Lower lobe of right lung (tissue), 2 donors: ENCODE results near the gene AP5Z1. TPM values are rescaled to one million over a fixed set of nuclear protein-coding genes. Genes with fewer than 3 reads are reported as not detected.

Experiments
- ATAC-seq, 2 donors: fragments of 200-7000 bp; cut with Tn5 transposase; one replicate each; pipeline ENCODE4 v1.9.1; 2020 to 2022; ENCODE audit warnings: mild to moderate bottlenecking in 2 of 2, moderate library complexity in 2 of 2
- DNase-seq: peaks from one replicate; pipeline ENCODE4 v3.0.0-alpha.2; 2020
- H3K27ac ChIP-seq: fragments of 200-600 bp; one replicate; pipeline ENCODE4 v1.8.0; 2022
- H3K27me3 ChIP-seq: fragments of 200-600 bp; one replicate; pipeline ENCODE4 v1.8.0; 2022; ENCODE audit warnings: low read depth
- H3K36me3 ChIP-seq: fragments of 200-600 bp; one replicate; pipeline ENCODE4 v1.8.0; 2022; ENCODE audit warnings: mild to moderate bottlenecking
- H3K4me1 ChIP-seq: fragments of 200-600 bp; one replicate; pipeline ENCODE4 v1.8.0; 2022
- H3K4me3 ChIP-seq: fragments of 200-600 bp; one replicate; pipeline ENCODE4 v1.8.0; 2022; ENCODE audit warnings: mild to moderate bottlenecking
- H3K9me3 ChIP-seq: fragments of 200-600 bp; one replicate; pipeline ENCODE4 v1.8.0; 2022
- intact Hi-C: fragments of 100-400 bp; cut with DNase I; formaldehyde crosslinking; loops from one replicate; pipeline ENCODE4 v1.11.0; 2022
- total RNA-seq: library from RNA; stranded (reverse); fragmentation: NEBNext Ultra II Directional; extraction: Animal tissue kit (Norgen Biotek cat#: 25700); gene quantifications from one replicate; pipeline ENCODE4 v1.2.1, GENCODE V29; 2021
- TF ChIP-seq, protein P1 (sequence below): fragments of 200-600 bp; IDR thresholded peaks from one replicate; pipeline ENCODE4 v1.8.0; 2022; ENCODE audit warnings: antibody characterized with exemption, mild to moderate bottlenecking
- donor health status: DM: no; HTN: yes; CAD: no; lungs with severe emphysema.

Gene AP5Z1
- total RNA-seq, 1 donor from 2014 or later = 50.4 TPM

DNA sequence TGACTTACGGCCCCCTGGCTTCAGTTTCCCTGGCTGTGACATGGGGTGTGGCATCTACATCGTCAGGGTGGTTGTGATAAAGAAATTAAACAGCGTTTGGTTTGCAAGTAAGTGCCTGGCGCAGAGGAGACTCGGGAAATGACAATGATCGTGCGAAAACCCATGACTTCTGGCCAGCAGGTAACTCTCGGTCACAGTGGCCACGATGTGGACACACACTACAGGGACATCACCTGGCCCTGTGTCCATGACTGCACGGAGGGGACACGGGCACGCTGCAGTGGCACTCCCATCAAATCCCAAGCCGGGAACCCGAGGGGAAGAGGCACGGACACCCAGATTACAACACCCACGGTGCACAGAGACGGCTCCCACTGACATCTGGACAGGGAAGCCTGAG, 57.8 kb downstream of the AP5Z1 start:
- Histone ChIP-seq H3K36me3 (peaks cover 6% of the 10 kb centered on the region), H3K4me1 (no peaks in the 10 kb centered on the region), H3K27me3 (no peaks in the 10 kb centered on the region), H3K27ac (no peak overlapping the region), H3K4me3 (no peak overlapping the region), H3K9me3 (no peaks in the 10 kb centered on the region)
- intact Hi-C loops = no loop called here
- no peak for DNase-seq
- TF ChIP-seq, protein P1, sequence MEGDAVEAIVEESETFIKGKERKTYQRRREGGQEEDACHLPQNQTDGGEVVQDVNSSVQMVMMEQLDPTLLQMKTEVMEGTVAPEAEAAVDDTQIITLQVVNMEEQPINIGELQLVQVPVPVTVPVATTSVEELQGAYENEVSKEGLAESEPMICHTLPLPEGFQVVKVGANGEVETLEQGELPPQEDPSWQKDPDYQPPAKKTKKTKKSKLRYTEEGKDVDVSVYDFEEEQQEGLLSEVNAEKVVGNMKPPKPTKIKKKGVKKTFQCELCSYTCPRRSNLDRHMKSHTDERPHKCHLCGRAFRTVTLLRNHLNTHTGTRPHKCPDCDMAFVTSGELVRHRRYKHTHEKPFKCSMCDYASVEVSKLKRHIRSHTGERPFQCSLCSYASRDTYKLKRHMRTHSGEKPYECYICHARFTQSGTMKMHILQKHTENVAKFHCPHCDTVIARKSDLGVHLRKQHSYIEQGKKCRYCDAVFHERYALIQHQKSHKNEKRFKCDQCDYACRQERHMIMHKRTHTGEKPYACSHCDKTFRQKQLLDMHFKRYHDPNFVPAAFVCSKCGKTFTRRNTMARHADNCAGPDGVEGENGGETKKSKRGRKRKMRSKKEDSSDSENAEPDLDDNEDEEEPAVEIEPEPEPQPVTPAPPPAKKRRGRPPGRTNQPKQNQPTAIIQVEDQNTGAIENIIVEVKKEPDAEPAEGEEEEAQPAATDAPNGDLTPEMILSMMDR = no peak
- no peak for ATAC-seq

DNA sequence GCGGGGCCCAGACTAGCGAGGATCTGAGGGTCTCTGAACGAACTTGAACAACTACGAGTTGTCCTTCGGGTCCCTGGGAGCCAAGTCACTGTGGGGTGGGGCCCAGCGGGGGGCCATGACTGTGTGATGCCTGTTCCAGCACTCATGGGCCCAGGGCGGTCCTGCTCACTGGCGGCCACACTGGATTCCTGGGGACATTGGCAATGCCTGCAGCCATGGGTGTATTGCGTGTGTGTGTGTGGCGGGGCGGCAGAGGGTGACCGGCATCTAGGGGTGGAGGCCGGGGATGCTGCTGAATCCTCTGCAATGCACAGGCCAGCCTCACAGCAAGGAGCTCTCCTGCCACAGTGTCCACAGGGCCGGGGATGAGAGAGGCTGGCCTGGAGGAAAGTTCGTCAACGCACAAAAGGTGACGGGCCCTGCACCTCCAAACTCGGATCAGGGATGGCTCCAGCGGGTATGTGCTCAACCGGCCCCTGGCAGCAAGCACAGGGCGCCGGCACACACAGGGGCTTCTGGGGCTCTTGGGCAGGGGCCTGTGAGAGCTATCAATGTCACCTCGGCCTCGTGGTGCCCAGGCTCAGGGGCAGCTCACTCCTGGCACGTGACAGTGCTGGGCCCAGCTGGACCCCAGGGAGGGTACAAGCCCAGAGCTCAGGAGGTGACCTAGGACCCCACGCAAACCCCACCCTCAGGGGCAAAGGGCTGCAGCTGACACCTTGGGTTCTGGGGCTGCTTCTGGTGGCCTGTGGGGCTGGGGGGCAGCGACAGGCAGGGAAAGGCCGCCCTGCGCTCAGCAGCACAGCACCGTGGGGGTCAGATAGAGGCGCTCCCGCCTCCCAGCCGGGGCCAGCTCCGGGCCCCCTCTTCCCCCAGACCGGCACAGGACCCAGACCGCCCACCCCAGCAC, 58.5 kb downstream of the AP5Z1 start:
- Histone ChIP-seq H3K4me1 (no peaks in the 10 kb centered on the region), H3K36me3 (peaks cover 6% of the 10 kb centered on the region), H3K27ac (no peak overlapping the region), H3K4me3 (no peak overlapping the region), H3K27me3 (no peaks in the 10 kb centered on the region), H3K9me3 (no peaks in the 10 kb centered on the region)
- intact Hi-C loops = no loop called here
- ATAC-seq (no peak), DNase-seq (peak; percentile 44)
- TF ChIP-seq, protein P1 = no peak

DNA sequence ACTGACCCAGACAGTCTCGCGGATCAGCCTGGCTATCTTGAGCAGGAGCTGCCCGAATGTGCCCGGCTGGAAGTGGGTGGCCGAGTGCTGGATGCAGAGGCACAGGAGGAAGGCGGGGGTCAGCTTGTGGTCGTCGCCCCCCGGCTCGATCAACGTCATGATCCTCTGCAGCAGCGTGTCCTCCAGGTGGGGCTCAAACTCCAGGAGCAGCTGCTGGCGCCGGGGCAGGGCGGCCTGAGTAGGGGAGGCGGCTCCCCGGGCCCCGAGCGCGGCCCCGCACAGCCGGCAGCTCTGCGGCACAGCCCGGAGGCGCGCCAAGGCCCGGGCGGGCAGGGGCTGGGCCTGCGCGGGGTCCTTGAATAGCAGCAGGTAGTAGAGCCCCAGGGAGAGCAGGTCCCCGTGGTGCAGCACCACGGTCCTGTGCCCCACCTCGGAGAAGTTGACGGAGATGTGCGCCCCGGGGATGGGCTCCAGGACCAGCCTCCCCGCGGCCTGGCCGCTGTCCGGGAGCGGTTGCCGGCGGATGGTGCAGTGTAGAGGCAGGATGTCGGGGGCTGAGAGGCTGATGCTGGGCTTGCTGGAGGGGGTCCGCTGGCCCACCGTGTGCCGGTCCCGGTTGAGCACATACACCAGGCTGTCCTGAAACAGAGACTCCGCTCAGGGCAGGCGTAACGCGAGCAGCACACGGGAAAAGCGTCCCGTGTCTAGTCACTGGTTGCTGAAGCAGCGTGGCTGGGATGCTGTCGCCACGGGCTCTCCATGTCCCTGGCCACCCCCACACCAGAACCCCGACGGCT, 59.4 kb downstream of the AP5Z1 start:
- peaks cover 6% of the 10 kb centered on the region for H3K36me3 ChIP-seq
- TF ChIP-seq, protein P1 = no peak
- H3K27ac ChIP-seq = no peak overlapping the region
- peak; percentile 46 for DNase-seq
- no peaks in the 10 kb centered on the region for H3K4me1 ChIP-seq
- no peaks in the 10 kb centered on the region for H3K27me3 ChIP-seq
- H3K9me3 ChIP-seq = no peaks in the 10 kb centered on the region
- ATAC-seq = no peak
- intact Hi-C loops = no loop called here
- no peak overlapping the region for H3K4me3 ChIP-seq

DNA sequence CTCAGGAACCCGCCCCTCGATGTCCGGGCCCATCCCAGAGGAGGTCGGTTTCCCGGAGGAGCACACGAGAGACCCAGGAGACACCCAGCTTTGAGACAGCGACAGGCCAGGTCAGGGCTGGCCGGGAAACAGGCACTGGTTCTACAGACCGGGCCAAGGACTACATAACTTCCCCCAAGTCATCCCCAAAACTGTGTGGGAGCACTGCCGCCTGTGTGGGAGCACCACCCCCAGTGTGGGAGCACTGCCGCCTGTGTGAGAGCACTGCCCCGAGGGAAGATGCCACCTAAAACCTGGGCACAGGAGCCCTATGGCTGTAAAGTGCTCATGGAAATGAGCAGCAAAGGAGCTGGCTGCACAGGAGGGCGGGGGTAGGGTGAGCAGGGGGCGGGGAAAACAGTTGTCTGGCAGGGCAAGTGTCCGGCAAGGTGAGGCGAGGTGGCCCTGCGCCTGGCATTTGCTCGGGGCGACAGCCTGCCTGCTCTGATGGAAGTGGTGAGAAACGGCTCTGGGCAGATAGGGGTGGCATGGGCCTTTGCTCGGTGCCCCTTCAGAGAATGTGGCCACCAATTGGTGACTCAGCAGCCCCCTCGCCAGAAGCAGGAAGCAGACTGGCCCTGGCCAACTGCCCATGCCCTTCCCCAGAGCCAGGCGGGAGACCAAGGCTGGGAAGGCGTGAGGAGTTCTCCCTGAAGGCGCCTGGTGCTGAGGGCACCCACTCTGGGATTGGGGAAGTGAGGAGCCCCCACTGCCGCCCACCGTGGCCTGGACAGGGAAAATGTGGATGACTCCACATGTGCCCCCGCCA, 60.2 kb downstream of the AP5Z1 start:
- Histone ChIP-seq H3K36me3 (peaks cover 6% of the 10 kb centered on the region), H3K4me3 (no peak overlapping the region), H3K27ac (no peak overlapping the region), H3K9me3 (no peaks in the 10 kb centered on the region), H3K27me3 (no peaks in the 10 kb centered on the region), H3K4me1 (no peaks in the 10 kb centered on the region)
- intact Hi-C loops = no loop called here
- TF ChIP-seq, protein P1 = no peak
- no peak for ATAC-seq
- DNase-seq = no peak

DNA sequence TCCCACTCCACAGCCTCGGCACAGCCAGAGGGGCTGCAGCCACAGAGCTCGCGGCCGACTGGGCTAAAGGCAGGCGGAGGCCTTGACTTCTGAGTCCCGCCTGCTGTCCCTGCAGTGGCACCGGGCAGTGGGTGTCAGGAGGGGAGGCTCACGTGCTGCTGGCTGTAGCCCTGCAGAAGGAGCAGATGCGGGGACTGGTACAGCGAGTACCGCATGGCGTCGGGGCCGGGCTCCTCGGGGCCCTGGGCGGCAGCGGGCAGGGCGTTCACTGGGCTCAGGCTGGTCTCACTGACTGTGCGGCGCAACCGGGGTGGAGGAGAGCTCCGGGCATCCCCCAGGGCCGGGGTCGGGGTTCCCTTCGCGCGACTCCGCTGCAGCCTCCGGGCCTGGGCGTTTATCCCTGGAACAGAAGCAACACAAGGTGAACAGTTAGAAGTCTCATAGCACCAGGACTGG, 60.8 kb downstream of the AP5Z1 start:
- TF ChIP-seq, protein P1 = no peak
- Histone ChIP-seq H3K4me1 (no peaks in the 10 kb centered on the region), H3K9me3 (no peaks in the 10 kb centered on the region), H3K4me3 (no peak overlapping the region), H3K36me3 (peaks cover 6% of the 10 kb centered on the region), H3K27ac (no peak overlapping the region), H3K27me3 (no peaks in the 10 kb centered on the region)
- intact Hi-C loops = no loop called here
- DNase-seq = peak; percentile 41
- no peak for ATAC-seq
